ENCODE data around the gene LRP3. TPM values are rescaled to one million over a fixed set of nuclear protein-coding genes. Genes with fewer than 3 reads are reported as not detected.

The LRP3 gene
- total and polyA plus RNA-seq, 2 of the 13 experiments (the other 11 are each of a cell fraction or from before 2014, with no cell fraction given) = 17.6 to 51.6 TPM

DNA sequence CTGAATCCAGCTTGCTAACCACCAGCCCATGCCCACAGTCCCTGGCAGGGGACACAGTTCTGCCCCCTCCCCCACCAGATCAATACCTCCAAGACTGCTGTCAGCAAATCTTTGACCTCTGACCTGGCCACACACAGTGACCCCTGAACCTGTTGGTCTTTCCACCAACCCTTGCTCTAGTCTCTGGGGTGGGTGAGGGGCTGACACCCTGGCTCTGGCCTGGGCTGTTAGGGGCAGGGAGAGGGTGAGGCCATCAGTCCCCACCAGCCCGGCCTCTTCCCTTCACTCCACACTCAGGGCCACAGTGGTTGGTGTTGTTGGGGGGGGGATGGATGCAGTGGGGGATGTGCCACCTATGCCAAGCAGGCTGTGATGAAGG lies 53.3 kb downstream of the LRP3 start (continued):
- TF ChIP-seq, protein P1, sequence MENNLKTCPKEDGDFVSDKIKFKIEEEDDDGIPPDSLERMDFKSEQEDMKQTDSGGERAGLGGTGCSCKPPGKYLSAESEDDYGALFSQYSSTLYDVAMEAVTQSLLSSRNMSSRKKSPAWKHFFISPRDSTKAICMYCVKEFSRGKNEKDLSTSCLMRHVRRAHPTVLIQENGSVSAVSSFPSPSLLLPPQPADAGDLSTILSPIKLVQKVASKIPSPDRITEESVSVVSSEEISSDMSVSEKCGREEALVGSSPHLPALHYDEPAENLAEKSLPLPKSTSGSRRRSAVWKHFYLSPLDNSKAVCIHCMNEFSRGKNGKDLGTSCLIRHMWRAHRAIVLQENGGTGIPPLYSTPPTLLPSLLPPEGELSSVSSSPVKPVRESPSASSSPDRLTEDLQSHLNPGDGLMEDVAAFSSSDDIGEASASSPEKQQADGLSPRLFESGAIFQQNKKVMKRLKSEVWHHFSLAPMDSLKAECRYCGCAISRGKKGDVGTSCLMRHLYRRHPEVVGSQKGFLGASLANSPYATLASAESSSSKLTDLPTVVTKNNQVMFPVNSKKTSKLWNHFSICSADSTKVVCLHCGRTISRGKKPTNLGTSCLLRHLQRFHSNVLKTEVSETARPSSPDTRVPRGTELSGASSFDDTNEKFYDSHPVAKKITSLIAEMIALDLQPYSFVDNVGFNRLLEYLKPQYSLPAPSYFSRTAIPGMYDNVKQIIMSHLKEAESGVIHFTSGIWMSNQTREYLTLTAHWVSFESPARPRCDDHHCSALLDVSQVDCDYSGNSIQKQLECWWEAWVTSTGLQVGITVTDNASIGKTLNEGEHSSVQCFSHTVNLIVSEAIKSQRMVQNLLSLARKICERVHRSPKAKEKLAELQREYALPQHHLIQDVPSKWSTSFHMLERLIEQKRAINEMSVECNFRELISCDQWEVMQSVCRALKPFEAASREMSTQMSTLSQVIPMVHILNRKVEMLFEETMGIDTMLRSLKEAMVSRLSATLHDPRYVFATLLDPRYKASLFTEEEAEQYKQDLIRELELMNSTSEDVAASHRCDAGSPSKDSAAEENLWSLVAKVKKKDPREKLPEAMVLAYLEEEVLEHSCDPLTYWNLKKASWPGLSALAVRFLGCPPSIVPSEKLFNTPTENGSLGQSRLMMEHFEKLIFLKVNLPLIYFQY (CRISPR knock-in tag; IDR thresholded peaks at IDR 0.05; ENCODE audit: borderline replicate concordance) = no peak
- TF ChIP-seq ZNF124 (CRISPR knock-in tag; IDR thresholded peaks at IDR 0.05) = no peak
- TF ChIP-seq RFXANK (CRISPR knock-in tag; IDR thresholded peaks at IDR 0.05) = no peak
- TF ChIP-seq, protein P2, sequence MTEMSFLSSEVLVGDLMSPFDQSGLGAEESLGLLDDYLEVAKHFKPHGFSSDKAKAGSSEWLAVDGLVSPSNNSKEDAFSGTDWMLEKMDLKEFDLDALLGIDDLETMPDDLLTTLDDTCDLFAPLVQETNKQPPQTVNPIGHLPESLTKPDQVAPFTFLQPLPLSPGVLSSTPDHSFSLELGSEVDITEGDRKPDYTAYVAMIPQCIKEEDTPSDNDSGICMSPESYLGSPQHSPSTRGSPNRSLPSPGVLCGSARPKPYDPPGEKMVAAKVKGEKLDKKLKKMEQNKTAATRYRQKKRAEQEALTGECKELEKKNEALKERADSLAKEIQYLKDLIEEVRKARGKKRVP (CRISPR knock-in tag; IDR thresholded peaks at IDR 0.05) = no peak
- TF ChIP-seq KMT2A (CRISPR knock-in tag; IDR thresholded peaks at IDR 0.05) = no peak
- TF ChIP-seq SP1 (IDR thresholded peaks at IDR 0.05) = no peak
- no peak for TF ChIP-seq SP1 (CRISPR knock-in tag; IDR thresholded peaks at IDR 0.05)
- TF ChIP-seq, protein P3, sequence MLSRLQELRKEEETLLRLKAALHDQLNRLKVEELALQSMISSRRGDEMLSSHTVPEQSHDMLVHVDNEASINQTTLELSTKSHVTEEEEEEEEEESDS (CRISPR knock-in tag; IDR thresholded peaks at IDR 0.05; ENCODE audit: borderline replicate concordance) = no peak
- 0 out of 2 replicates have a peak, but pooled peaks have one; percentile 29 for TF ChIP-seq ZNF556 (CRISPR knock-in tag; IDR thresholded peaks at IDR 0.05; ENCODE audit: borderline replicate concordance)
- TF ChIP-seq, protein P4, sequence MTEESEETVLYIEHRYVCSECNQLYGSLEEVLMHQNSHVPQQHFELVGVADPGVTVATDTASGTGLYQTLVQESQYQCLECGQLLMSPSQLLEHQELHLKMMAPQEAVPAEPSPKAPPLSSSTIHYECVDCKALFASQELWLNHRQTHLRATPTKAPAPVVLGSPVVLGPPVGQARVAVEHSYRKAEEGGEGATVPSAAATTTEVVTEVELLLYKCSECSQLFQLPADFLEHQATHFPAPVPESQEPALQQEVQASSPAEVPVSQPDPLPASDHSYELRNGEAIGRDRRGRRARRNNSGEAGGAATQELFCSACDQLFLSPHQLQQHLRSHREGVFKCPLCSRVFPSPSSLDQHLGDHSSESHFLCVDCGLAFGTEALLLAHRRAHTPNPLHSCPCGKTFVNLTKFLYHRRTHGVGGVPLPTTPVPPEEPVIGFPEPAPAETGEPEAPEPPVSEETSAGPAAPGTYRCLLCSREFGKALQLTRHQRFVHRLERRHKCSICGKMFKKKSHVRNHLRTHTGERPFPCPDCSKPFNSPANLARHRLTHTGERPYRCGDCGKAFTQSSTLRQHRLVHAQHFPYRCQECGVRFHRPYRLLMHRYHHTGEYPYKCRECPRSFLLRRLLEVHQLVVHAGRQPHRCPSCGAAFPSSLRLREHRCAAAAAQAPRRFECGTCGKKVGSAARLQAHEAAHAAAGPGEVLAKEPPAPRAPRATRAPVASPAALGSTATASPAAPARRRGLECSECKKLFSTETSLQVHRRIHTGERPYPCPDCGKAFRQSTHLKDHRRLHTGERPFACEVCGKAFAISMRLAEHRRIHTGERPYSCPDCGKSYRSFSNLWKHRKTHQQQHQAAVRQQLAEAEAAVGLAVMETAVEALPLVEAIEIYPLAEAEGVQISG (CRISPR knock-in tag; IDR thresholded peaks at IDR 0.05) = 0 out of 2 replicates have a peak, but pooled peaks have one; percentile 31
- peak; percentile 53 for TF ChIP-seq NCOA2 (CRISPR knock-in tag; IDR thresholded peaks at IDR 0.05)
- no peak for TF ChIP-seq CHD4 (IDR thresholded peaks at IDR 0.05; ENCODE audit: borderline replicate concordance, low read length)
- TF ChIP-seq ARHGAP35 (CRISPR knock-in tag; IDR thresholded peaks at IDR 0.05; ENCODE audit: borderline replicate concordance) = no peak
- no peak for TF ChIP-seq NR3C1 (CRISPR knock-in tag; IDR thresholded peaks at IDR 0.05)
- TF ChIP-seq BRCA1 (CRISPR knock-in tag; IDR thresholded peaks at IDR 0.05) = no peak
- no peak for TF ChIP-seq SP140L (CRISPR knock-in tag; IDR thresholded peaks at IDR 0.05; ENCODE audit: borderline replicate concordance)
- TF ChIP-seq, protein P5, sequence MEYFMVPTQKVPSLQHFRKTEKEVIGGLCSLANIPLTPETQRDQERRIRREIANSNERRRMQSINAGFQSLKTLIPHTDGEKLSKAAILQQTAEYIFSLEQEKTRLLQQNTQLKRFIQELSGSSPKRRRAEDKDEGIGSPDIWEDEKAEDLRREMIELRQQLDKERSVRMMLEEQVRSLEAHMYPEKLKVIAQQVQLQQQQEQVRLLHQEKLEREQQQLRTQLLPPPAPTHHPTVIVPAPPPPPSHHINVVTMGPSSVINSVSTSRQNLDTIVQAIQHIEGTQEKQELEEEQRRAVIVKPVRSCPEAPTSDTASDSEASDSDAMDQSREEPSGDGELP (IDR thresholded peaks at IDR 0.05; ENCODE audit: borderline replicate concordance, low read depth) = peak; percentile 43; the same call in 1 of the 2 replicates
- TF ChIP-seq EHMT2 (IDR thresholded peaks at IDR 0.05; ENCODE audit: borderline replicate concordance, low read depth, low read length) = no peak
- TF ChIP-seq NFYC (CRISPR knock-in tag; IDR thresholded peaks at IDR 0.05) = no peak
